Activated naive CD4-positive, alpha-beta T cell treated with anti-CD3 and anti-CD28 coated beads, Interleukin-2, amount 10 ng/mL, durations not matched to agents 5 hours and 36 hours (primary cell): ENCODE data around the gene SPON2. TPM values are rescaled to one million over a fixed set of nuclear protein-coding genes. Genes with fewer than 3 reads are reported as not detected.

Experiments used
- total RNA-seq, 2 experiments: library from RNA; stranded (reverse); gene quantifications; one replicate each; pipeline ENCODE4 v1.2.3, GENCODE V29; 2021

The SPON2 gene
- 10 to 100 TPM; 26.4 to 27.8 TPM for total RNA-seq

DNA sequence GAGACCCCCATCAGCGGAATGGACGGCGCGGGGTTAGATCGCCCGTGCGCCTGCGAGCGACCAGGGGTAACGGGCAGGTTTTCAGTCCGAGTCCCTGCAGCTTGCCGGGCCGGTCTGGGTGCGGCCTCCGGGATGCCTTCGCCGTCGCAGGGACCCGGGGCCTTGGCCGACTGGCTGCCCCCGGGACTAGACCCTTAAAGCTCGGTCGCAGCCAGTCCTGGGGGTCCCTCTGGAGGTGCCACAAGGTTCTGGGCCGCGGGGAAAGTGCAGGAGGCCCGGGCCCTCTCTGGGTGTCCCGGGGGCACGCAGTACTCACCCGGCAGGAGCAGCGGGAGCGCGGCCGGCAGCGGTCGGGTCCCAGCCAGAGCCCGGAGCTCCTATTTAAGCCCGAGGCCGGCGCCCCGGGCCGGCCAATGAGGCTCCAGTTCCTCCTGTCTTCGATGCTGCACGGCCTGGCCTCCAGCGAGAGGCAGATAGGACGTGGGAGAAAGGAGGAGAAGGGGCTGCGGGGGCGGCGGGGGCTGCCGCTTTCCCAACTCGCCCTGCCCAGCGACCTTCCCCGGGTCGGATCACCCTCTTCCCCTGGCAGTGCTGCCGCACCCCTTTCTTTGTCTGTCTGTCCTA lies at the start of gene SPON2:
Gene SPON2 (minus strand): TSS at position 356 of the 624 bp plus-strand sequence.

Other genes starting within 250 kb of the SPON2 start
- 100 to 1,000 TPM; 131 to 141 TPM for gene GAK, start 240.3 kb downstream of the SPON2 start, total RNA-seq
- gene TMEM175, start 240.1 kb downstream of the SPON2 start, total RNA-seq: 10 to 100 TPM; 33.5 to 36.1 TPM
- gene DGKQ, start 199.0 kb downstream of the SPON2 start, total RNA-seq: 10 to 100 TPM; 16.8 to 18.5 TPM
- 10 to 100 TPM; 38.7 to 42.6 TPM for gene IDUA, start 185.5 kb downstream of the SPON2 start, total RNA-seq
- gene SLC26A1, start 179.2 kb downstream of the SPON2 start, total RNA-seq: under 1 TPM in 1 of 2 experiments, not detected in 1; 0.18 TPM
- gene FGFRL1, start 161.0 kb downstream of the SPON2 start, total RNA-seq: 1 to 10 TPM; 8.3 TPM
- 1 to 10 TPM in 1 of 2 experiments, under 1 TPM in 1; 0.65 to 1.0 TPM for gene RNF212, start 59.0 kb downstream of the SPON2 start, total RNA-seq
- gene CTBP1, start 76.5 kb upstream of the SPON2 start, total RNA-seq: 100 to 1,000 TPM; 210 to 214 TPM
- gene MAEA, start 117.3 kb upstream of the SPON2 start, total RNA-seq: 10 to 100 TPM; 62.5 to 66.4 TPM
- 10 to 100 TPM; 22.4 to 23.8 TPM for gene UVSSA, start 174.6 kb upstream of the SPON2 start, total RNA-seq
- not detected for gene NKX1-1, start 233.9 kb upstream of the SPON2 start, total RNA-seq